SU-DHL-6 (cell line): ENCODE results near the gene MISP.

Experiments used
- EZH2phosphoT487 ChIP-seq: fragments of 200-600 bp; sonication (generic), shearing (Covaris generic); conservative IDR thresholded peaks from 2 replicates; pipeline ENCODE4 v1.6.1; 2018; ENCODE audit warnings: mild to moderate bottlenecking, antibody characterized with exemption, low read length, moderate library complexity, mixed read lengths
- TF ChIP-seq, protein P1 (sequence below): fragments of 200-600 bp; sonication (generic); IDR thresholded peaks from one replicate; pipeline ENCODE4 v1.5.1; 2017; ENCODE audit warnings: antibody characterized with exemption, mild to moderate bottlenecking, low read length, moderate library complexity; ENCODE audit not compliant: insufficient read depth, poor library complexity, severe bottlenecking

DNA sequence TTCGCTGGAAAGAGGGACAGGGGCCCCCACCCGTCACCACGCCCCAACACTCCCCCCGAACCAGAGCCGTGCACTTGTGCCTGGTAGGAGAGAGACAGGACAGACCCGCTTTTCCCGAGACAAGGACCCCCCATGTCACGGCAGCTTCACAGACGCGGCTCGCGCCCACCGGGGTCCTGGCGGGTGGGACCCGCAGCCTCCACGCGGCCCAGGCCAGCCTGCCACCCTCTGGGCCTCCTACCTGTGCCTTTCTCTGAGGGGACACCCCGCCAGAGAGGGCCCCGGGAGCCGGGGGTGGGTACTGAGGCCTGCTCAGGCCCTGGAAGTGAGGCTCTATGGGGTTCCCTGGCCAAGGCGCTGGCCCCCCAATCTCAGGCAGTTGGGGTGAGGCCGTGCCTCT lies 4.0 kb upstream of the MISP start:
- TF ChIP-seq, protein P1, sequence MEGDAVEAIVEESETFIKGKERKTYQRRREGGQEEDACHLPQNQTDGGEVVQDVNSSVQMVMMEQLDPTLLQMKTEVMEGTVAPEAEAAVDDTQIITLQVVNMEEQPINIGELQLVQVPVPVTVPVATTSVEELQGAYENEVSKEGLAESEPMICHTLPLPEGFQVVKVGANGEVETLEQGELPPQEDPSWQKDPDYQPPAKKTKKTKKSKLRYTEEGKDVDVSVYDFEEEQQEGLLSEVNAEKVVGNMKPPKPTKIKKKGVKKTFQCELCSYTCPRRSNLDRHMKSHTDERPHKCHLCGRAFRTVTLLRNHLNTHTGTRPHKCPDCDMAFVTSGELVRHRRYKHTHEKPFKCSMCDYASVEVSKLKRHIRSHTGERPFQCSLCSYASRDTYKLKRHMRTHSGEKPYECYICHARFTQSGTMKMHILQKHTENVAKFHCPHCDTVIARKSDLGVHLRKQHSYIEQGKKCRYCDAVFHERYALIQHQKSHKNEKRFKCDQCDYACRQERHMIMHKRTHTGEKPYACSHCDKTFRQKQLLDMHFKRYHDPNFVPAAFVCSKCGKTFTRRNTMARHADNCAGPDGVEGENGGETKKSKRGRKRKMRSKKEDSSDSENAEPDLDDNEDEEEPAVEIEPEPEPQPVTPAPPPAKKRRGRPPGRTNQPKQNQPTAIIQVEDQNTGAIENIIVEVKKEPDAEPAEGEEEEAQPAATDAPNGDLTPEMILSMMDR, result no peak
- no peak for TF ChIP-seq EZH2phosphoT487
